Activated naive CD8-positive, alpha-beta T cell treated with anti-CD3 and anti-CD28 coated beads, Interleukin-2, amount 50 U/mL, for 16 hours (primary cell): ENCODE results near the gene PDCD2L.
"Not testable (repeated sequence)": the region's sequence is repeated elsewhere in the genome, so short reads cannot be mapped to it uniquely, and the experiment has no call there.

Experiments
- DNase-seq: peaks from one replicate; pipeline ENCODE4 v3.0.0-alpha.2; 2020; ENCODE audit warnings: low read depth, low spot score

Gene PDCD2L

GRCh38 chr19:34404109-34404909 is at the start of gene PDCD2L:
Gene PDCD2L (plus strand): TSS chr19:34404399. CDS start chr19:34404431, 32 bp downstream.
- peak; percentile 85 for DNase-seq

GRCh38 chr19:34355201-34355600 is 49.0 kb upstream of the PDCD2L start:
- DNase-seq: no peak

DNA sequence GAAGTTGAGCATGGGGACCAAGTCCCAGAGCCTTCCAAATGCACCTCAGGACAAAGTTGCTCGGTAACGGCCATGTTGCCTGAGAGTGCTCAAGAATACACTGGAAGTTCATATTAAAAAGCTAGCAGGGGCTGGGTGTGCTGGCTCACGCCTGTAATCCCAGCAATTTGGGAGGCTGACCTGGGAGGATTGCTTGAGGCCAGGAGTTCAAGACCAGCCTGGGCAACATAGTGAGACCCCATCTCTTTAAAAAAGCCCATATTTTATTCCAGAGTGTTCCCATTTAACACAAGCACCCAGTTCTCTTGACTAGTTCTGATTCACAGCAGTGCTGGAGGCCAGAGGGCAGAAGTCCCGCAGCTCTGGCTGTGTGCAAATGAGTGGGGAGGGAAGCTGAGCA is 47.3 kb upstream of the PDCD2L start:
- DNase-seq: no peak

DNA sequence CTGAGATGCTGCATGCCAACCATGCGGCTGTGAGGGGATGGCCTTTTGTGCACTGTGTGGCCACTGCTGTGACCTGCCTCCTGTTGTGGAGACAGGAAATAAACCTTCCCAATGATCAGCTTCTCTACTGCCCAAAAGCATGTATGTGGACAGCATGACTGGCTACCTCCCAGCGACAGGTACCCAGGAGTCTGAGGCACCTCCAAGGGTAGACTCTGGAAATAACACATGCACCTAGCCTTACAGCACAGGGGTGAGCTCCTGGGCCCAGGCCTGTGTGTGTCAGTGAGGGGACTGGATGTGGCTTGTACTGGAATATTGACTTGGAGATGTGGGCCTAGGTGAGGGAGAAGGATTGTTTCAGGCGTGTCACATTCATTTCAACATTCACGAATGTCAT is 46.8 kb upstream of the PDCD2L start:
- DNase-seq: no peak

GRCh38 chr19:34359140-34359953 is 44.9 kb upstream of the PDCD2L start:
- DNase-seq: peak; percentile 95

DNA sequence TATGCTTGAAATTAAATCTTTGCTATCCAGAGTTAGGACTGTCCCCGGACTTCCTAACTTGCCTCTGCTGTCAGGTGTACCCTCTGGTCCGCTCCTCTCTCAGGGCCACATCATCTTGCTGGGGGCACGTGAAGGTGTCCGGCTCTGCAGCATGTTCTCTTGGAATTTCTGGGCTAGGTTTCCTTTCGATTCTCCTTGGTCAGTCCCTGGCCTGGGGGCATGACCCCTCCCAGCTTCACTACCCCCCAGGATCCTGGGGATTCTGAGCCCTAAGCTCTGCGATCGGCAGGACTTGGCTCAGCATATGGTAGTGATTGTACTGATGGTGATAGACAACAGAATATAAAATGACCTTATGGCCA is 44.3 kb upstream of the PDCD2L start:
- no peak for DNase-seq

DNA sequence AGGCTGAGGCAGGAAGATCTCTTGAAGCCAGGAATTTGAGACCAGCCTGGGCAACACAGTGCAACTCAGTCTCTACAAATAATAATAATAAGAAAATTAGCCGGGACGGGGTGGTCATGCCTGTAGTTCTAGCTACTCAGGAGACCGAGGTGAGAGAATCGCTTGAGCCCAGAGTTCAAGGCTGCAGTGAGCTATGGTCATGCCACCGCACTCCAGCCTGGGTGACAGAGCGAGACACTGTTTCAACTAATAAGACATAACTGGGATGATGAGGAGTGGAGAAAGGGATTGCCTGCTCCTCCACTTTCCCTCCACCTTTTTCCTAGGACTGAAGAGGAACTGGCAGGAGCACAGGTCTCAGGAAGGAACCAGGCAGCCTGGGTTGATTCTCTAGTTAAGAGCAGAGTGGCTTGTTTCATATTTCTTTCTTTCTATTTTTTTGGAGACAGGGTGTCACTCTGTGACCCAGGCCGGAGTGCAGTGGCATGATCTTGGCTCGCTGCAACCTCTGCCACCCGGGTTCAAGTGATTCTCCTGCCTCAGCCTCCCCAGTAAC is 43.8 kb upstream of the PDCD2L start:
- no peak for DNase-seq

DNA sequence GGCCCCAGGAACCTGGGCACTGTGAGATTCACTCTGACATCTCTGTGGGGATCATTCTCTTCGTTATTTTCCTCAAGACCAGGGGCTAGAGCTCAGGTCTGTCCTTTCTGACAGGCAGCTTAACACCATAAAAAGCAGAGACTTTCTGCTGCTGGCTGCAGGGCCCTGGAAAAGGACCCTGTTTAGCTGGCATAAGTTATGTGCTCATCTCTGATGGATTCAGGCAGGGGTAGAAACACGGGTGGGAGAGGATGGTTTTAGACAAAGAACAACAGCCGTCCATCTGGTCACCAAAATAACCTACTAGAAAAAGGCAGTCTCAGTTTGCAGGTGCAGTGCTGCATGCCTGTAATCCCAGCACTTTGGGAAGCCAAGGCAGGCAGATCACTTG is 41.5 kb upstream of the PDCD2L start:
- DNase-seq: no peak

GRCh38 chr19:34363094-34363493 is 41.1 kb upstream of the PDCD2L start:
- no peak for DNase-seq

GRCh38 chr19:34363930-34364329 is 40.3 kb upstream of the PDCD2L start:
- no peak for DNase-seq

DNA sequence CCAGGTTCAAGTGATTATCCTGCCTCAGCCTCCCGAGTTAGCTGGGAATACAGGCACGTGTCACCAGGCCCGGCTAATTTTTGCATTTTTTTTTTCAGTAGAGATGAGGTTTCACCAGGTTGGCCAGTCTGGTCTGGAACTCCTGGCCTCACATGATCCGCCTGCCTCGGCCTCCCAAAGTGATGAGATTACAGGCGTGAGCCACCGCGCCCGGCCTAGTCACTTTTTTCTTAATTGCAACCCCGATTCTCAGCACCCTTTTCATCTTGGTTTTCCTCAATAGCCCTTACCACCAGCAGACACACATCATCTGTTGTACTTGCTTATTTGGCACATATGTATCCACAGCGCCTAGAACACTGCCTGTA is 39.8 kb upstream of the PDCD2L start:
- no peak for DNase-seq

DNA sequence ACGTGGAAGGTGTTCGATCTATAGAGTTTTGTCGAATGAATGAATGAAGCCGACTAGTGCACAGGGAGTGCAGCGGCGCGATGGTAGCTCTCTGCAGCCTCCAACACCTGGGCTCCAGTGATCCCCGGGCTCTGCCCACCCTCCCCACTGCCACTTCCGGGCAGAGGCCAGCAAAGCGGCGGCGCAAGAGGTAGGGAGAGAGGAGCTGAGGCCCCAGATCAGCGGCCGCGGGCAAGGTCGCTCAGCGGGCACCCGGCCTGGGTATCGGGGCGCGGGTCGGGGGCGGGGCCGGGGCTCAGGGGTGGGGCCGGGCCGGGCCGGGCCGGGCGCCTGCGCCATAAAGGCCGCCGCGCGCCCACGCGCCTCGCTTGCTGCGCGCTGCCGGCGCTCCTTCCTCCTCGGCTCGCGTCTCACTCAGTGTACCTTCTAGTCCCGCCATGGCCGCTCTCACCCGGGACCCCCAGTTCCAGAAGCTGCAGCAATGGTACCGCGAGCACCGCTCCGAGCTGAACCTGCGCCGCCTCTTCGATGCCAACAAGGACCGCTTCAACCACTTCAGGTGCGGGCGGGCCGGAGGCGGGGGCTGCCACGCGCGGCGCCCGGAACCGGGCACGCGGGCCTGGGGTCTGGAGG is 39.3 kb upstream of the PDCD2L start, which contains the start of gene GPI:
Gene GPI, plus strand, starts transcription at position 367 of the 633 bp plus-strand sequence. Its CDS starts 71 bp downstream, at position 438.
- DNase-seq: peak; percentile 35

DNA sequence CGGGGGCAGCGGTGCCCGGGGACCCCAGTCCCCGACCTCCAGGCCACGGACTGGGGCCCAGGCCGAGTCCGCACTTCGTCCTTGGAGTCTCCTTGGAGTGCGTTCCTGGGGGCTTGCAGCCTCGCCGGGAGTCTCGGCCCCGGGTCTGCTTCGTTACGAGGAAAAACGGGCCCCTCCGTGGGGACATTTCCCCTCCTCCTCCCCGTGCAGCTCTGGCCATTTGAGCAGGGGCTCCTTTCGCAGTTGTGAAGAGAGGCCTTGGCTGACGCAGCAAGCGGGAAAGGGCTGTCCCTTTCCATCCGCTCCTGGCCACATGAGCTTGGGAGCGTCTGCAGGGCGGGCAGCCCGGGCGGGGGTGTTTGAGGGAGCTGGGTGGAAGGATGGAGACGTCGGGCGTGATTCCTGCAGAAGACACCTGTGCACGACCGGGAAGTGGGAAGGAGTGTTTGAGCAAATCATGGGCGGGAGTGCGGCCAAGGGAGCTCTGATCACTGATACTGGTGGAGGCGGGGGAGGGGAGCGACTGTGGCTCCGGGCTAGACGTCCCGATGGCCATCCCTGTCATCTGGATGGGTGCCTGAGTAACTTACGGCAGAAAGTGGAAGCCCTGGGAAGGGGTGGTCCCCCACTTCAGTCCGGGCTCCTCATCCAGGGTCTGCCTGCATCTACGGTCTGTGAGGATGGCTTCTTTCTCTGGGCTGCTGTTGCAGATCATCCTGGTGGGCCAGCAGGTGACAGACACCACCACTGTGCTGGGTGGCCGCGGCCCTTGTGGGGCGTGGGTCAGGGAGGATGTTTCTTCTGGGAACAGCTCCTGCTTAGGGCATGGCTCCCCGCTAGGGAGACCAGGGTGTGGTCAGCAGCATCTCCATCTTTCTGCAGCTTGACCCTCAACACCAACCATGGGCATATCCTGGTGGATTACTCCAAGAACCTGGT is 38.5 kb upstream of the PDCD2L start:
- no peak for DNase-seq

DNA sequence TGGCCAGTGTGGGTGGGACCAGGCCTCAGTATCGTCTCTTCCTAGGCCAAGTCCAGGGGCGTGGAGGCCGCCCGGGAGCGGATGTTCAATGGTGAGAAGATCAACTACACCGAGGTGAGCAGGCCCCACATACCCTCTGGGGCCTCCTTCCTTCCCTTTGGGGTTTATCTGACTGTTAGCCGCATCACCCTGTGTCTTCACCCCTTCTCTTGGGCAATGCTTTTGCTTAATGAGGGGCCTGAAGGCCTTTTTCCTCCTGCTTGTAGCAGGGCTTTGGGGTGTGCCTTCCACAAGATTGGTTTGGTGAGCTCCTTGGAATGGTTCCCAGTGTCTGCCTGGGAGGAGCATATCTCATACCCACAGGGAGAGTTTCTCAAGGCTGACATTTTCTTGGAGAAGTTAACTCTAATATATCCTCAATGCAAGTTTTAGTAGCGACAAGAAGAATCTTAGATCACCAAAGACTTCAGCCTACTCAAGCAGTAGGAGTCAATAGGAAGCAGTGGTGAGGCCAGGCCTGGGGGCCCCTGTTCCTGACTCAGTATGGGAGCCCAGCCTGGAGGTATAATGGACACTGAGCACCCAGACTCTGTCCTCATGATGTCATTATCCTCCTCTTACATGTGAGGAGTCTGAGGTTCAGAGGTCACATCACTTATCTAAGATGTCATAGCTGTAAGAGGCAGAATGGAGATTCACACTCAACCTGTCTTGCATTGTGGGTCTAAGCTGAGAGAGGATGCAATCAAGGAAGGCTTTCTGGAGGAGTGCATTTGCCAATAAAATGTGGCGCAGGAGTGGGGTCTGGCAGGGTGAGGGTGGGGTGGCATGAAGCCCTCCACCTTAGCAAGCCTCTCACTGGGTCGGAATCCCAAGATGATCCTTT is 37.2 kb upstream of the PDCD2L start:
- no peak for DNase-seq

- DNase-seq: no peak
Observed at GRCh38 chr19:34367624-34367957, 36.6 kb upstream of the PDCD2L start.

DNA sequence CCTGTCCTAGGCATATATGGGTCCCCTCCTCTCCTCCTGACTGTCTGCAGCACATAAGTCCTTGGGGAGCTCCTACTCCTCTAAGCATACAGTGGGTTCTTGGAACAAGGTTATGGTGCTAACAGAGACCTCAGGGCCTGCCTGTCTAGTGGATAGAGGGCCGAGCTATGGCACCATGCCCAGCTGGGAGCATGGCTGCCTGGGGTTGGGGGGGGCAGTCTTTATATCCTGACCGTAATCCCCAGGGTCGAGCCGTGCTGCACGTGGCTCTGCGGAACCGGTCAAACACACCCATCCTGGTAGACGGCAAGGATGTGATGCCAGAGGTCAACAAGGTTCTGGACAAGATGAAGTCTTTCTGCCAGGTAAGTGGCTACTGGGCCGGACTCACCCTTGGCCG is 35.9 kb upstream of the PDCD2L start:
- no peak for DNase-seq

DNA sequence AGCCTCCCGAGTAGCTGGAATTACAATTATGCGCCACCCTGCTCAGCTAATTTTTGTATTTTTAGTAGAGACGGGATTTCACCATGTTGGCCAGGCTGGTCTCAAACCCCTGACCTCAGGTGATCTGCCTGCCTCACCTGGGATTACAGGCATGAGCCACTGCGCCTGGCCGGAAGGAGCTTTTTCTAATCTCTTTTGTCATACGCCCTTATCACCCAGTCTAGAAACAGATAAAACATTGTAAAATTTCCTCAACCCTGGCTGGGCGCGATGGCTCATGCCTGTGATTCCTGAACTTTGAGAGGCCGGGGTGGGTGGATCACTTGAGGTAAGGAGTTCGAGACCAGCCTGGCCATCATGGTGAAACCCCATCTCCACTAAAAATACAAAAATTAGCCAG is 35.0 kb upstream of the PDCD2L start:
- DNase-seq: not testable (repeated sequence)

- DNase-seq: no peak
Observed at GRCh38 chr19:34370117-34370516, 34.1 kb upstream of the PDCD2L start.

- DNase-seq: no peak
Observed at GRCh38 chr19:34370983-34371382, 33.2 kb upstream of the PDCD2L start.

GRCh38 chr19:34373601-34374288 is 30.5 kb upstream of the PDCD2L start:
- DNase-seq: no peak
